NCI-H2171 (cell line): ENCODE results near the gene SAG.

ENCODE experiments used
- DNase-seq: peaks from one replicate; lab custom pipeline; 2025; lab: John Stamatoyannopoulos, UW

The SAG gene

DNA sequence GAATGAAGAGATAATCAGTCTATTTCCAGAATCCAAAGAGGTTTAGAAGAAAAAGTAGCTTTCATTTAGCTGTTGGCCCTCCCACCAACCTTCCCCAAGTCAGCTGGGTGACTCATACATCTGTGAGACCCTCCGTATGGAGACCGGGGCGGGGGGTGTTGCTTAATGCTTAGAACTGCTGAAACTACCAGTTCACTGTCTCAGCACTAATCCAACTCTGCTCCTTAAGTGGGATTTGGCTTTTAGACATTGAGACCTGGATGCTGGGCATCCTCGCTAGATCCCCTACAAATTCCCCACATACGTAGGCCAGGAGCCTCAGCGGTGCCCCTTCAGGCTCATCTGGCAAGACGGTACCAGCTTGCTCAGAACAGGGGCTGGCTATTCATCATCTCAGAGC, at the start of gene SAG:
Gene SAG (plus strand): TSS at position 252 of the 400 bp plus-strand sequence. CDS start 1,374 bp downstream, outside the sequence.
- no peak for DNase-seq

DNA sequence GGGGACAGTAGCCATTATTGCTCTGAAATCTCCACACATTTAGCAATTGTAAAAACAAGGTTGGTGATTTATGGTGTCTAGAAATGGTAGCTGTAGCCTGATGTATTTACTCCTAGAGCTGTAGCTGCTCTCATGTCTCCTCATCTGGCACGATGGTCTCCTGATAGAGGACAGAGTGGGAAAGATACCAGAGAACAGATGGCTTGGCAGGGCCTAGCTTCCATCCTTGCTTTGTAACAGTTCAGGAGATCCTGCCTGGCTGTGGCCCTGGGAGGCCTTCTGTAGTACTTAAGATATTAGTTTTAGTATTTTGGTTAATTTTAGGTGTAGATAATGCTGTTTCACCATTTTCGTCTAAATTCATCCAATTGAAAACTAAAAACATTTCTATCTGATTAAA, 49.4 kb upstream of the SAG start:
- DNase-seq: no peak

- no peak for DNase-seq
Observed at GRCh38 chr2:233259730-233260129, 47.9 kb upstream of the SAG start.

DNA sequence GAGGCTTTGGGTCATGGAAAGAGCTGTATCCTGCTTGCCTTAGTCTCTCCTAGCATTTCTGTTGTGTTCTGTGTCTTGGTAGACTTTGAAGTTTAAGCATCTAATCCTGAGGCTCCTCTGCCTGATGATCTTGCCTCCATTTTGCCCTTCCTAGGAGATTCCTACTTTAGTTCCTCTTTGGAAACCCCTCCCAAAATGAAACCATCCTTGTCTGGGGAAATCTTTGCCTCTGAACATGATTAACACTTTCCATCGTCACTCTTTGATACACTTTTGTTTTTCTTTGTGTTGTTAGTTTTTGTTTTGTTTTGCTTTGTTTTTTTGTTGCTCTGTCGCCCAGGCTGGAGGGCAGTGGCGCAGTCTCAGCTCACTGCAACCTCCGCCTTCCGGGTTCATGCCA, 47.0 kb upstream of the SAG start:
- DNase-seq: no peak

DNA sequence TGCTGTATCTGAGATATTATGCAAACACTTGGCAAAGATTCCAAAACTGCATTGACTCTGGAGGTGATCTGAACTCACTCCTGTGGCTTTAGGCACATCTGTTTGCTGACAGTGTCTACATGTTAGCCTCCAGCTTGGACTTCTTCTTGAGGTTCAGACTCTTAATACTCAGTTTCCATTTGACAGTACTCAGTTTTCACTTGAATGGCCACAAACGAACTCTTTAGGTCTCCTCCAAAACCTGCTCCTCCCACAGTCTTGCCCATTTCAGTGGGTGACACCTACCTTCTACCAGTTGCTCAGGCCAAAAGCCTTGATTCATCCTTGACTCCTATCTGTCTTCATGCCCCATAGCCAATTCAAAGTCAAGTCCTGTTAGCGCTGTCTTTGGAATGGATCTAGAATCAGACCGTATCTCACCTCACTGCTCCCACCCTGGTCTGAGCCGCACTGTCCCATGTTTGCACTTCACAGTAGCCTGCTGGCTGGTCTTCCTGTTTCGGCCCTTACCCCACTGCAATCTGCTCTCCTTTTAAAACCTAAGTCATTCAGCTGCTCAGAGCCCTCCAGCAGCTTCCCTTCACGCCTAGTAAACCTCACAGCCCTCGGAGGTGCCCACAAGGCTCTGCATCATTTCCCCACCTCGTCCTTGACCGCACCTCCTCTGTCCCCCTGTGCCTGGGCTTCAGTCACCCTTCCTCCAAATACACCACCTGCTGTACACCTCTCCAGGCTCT, 45.6 kb upstream of the SAG start:
- DNase-seq: no peak

GRCh38 chr2:233262562-233262961, 45.1 kb upstream of the SAG start:
- no peak for DNase-seq

- DNase-seq: no peak
Observed at GRCh38 chr2:233263045-233263570, 44.5 kb upstream of the SAG start.

- DNase-seq: no peak
Observed at GRCh38 chr2:233264667-233265066, 42.9 kb upstream of the SAG start.

DNA sequence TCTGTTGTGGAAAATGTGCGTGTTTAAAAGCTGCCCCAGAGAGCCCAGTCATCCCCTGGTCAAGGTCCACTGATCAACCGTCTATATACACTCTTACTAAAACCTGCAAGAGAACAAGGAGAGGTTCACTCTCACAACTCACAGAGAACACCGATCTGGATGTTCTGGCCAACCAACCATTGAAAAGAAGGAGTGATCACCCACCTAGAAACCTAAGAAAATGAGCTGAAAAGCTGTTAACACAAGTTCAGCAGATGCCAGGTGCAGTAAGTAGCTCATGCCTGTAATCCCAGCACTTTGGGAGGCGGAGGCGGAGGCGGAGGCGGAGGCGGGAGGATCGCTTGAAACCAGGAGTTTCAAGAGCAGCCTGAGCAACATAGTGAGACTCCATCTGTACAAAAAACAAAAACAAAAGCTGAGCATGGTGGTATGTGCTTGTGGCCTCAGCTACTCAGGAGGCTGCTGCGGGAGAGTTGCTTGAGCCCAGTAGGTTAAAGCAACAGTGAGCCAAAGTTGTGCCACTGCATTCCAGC, 41.7 kb upstream of the SAG start:
- DNase-seq: no peak

DNA sequence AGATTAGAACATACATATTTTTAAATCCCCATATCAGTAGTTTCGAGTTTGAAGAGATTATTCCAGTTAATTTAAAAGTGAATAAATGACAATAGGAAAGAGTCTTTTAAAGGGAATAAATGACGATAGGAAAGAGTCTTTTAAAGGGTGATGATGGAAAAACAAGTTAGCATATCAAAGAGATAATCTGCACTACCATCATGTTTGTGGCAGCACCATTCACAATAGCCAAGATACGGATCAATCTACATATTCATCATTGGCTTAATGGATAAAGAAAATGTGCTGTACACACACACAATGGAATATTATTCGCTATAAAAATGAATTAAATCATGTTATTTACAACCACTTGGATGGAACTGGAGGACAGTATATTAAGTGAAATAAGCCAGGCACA, 41.1 kb upstream of the SAG start:
- no peak for DNase-seq

DNA sequence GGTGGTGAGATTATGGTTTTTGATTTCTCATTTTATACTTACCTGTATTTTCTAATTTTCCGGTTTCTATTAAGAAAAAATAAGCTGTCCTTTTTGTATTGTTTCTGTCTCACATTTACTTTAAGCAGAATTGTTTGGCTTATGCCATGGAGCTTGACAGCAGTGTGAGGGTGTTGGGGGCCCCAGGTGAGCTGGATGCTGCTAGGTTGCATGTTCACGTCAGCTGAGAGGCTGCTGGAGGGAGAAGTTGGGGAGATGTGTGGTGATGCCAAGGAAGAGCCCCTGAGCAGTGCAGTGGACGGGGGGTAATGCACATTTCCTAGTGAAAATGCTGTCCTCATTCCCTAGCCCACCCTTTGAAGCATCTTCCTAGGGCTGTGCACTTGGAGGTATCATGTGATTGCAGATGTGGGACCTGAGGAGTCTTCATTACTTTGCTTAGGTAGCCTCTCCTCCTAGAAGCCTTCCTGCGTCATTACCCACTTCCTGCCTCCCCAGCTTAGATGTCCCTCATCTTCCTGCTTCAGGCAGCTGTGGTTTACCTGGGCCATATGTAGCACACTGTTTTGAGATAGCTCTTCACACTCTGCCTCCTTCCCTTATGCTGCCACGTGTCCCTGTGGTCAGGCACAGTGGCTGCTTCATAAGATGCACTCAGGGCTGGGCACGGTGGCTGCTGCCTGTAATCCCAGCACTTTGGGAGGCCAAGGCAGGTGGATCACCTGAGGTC, 39.9 kb upstream of the SAG start:
- DNase-seq: no peak

- no peak for DNase-seq
Observed at GRCh38 chr2:233270366-233270765, 37.2 kb upstream of the SAG start.

DNA sequence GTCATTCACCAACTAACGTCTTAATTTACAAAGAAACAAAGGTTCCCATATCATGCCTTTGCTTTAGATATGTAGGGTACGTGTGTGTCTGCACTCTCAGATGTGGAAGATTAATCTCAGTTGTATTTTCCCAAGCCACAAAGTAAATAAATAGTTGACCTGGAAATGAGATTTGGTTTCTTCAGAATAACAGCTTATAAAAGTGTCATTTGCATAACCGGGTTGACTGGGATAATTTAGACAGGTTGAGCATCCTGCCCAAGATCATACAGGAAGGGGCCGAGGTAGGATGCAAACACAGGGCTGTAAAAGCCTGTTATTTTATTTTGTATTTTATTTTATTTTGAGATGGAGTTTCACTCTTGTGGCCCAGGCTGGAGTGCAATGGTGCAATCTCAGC, 36.7 kb upstream of the SAG start:
- no peak for DNase-seq

- DNase-seq: no peak
Observed at GRCh38 chr2:233271693-233272092, 35.9 kb upstream of the SAG start.

DNA sequence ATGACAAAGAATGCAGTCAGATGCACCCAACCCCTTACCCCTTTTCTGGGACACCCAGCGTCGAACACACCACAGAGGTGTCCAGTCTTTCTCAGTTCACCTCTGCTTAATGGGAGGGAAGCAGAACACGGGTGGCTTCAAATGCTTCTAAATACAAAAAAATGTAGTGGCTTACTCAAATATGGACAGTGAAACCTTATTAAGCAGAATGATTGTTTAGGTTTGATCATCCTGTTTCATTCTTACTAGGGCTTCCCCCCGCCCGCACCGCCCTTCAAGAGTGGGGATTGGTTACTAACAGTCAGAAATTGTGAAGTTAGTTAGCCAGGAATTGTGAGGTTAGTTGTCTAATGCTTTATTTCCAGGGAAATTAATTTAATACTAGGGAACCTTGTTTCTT, 34.5 kb upstream of the SAG start:
- no peak for DNase-seq

DNA sequence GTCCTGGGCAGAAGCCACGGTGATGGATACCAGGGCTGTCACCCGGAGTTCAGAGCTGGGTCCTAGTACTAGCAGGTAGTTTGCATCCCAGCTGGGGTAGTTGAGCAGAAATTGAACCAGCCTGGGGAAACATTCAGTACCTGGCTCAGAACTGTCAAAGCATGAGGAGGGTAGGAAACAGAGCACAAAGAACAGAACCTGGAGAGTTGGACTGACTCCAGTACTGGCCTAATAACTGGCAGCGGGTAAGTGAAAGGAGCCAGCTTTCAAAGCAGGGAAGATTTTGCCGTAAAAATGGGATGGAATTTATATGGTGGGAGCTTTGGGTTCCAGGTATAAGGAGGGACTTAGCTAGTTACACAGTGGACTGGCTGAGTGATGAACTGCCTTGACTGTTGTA, 32.4 kb upstream of the SAG start:
- no peak for DNase-seq

DNA sequence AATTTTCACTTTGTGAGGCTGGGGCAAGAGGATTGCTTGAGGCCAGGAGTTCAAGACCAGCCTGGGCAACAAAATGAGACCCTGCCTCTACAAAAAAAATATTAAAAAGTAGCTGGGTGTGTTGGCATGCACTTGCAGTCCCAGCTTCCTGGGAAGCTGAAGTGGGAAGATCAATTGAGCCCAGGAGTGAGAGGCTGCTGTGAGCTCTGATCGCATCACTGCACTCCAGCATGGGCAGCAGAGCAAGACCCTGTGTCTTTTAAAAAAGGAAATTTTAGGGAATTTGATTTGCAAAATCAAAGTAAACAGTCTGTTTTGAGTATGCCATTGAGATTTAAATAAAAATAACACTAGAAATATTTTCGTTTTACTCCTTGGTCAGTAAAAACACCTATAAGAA, 28.7 kb upstream of the SAG start:
- no peak for DNase-seq

- DNase-seq: no peak
Observed at GRCh38 chr2:233280114-233280693, 27.4 kb upstream of the SAG start.

GRCh38 chr2:233281553-233281952, 26.1 kb upstream of the SAG start:
- DNase-seq: no peak

- DNase-seq: no peak
Observed at GRCh38 chr2:233281992-233282603, 25.5 kb upstream of the SAG start.

DNA sequence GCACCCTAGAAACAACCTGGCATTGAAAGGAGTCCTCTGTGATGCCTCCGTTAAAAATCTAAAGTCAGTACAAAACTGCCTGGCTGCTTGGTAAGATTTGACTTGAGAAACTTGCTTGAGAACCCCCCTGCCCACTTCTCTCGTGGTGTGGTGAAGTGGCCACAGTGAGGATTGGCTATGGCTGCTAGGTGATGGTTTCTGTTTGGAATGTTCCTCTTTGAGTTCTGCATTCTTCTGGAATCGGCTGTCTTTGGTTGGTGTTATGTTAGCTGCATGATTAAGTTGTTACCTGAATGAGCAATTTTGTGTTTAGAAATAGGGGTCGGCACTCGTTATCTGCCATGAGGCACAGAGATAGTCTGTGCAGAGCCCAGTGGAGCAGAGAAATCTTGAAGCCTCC, 21.7 kb upstream of the SAG start:
- no peak for DNase-seq

GRCh38 chr2:233287871-233288270, 19.7 kb upstream of the SAG start:
- DNase-seq: no peak
